ENCODE results near the gene NRAP. TPM values are rescaled to one million over a fixed set of nuclear protein-coding genes. Genes with fewer than 3 reads are reported as not detected.

NRAP gene
- total and polyA plus RNA-seq, 2 experiments from 2014 or later = not detected

DNA sequence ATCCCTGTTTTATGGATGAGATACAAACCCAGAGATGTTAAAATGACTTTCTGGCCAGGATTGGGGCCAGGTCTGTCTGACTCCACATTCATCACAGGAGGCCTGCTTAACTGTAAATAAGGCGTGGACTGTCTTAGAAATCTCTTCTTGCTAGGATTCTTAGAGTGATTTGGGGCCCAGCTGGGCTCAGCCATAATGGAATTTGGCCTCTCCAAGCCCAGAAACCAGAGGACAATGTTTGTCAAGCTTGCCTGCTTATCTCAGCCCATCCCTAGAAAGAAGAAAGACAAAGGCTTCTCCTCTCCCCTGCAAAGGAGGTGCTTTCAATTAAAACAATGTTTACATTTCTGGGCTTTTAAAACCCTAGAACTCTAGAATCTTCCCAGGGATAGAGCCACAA lies 108.1 kb downstream of the NRAP start:
- Histone ChIP-seq H3F3A (replicated peaks; ENCODE audit: low read depth) (no peaks in the 10 kb centered on the region), H3K27ac (ENCODE audit: low read depth) (no peak overlapping the region), H3K36me3 (ENCODE audit: insufficient read depth) (no peaks in the 10 kb centered on the region), H3K4me1 (ENCODE audit: insufficient read depth) (peaks cover 14% of the 10 kb centered on the region; the same call in 1 of the 2 replicates), H3K79me2 (replicated peaks; ENCODE audit: insufficient read depth) (no peaks in the 10 kb centered on the region), H3K9me2 (ENCODE audit: insufficient read depth) (no peaks in the 10 kb centered on the region), H4K20me1 (replicated peaks; ENCODE audit: insufficient read depth) (peaks cover 25% of the 10 kb centered on the region; the same call in 1 of the 2 replicates), H2AFZ (no peak overlapping the region), H3K4me2 (no peak overlapping the region), H3K4me3 (no peak overlapping the region), H3K27me3 (ENCODE audit: insufficient read depth) (peaks cover 100% of the 10 kb centered on the region)
- Mint-ChIP-seq H3K4me3 (no peak overlapping the region), H3K27me3 (ENCODE audit: insufficient read depth, low read depth, poor library complexity) (peaks cover 91% of the 10 kb centered on the region), H3K27ac (no peak overlapping the region), H3K4me1 (peaks cover 27% of the 10 kb centered on the region), H3K36me3 (ENCODE audit: low read depth) (no peaks in the 10 kb centered on the region; the same call in 2 of the 3 replicates), H3K9me3 (no peaks in the 10 kb centered on the region)
- ATAC-seq = no peak; the same call in 2 of the 3 replicates
- no peak for DNase-seq (ENCODE audit: low spot score)
- no peak for TF ChIP-seq ZNF114 (CRISPR knock-in tag; IDR thresholded peaks at IDR 0.05)
- TF ChIP-seq, protein P1, sequence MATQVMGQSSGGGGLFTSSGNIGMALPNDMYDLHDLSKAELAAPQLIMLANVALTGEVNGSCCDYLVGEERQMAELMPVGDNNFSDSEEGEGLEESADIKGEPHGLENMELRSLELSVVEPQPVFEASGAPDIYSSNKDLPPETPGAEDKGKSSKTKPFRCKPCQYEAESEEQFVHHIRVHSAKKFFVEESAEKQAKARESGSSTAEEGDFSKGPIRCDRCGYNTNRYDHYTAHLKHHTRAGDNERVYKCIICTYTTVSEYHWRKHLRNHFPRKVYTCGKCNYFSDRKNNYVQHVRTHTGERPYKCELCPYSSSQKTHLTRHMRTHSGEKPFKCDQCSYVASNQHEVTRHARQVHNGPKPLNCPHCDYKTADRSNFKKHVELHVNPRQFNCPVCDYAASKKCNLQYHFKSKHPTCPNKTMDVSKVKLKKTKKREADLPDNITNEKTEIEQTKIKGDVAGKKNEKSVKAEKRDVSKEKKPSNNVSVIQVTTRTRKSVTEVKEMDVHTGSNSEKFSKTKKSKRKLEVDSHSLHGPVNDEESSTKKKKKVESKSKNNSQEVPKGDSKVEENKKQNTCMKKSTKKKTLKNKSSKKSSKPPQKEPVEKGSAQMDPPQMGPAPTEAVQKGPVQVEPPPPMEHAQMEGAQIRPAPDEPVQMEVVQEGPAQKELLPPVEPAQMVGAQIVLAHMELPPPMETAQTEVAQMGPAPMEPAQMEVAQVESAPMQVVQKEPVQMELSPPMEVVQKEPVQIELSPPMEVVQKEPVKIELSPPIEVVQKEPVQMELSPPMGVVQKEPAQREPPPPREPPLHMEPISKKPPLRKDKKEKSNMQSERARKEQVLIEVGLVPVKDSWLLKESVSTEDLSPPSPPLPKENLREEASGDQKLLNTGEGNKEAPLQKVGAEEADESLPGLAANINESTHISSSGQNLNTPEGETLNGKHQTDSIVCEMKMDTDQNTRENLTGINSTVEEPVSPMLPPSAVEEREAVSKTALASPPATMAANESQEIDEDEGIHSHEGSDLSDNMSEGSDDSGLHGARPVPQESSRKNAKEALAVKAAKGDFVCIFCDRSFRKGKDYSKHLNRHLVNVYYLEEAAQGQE (IDR thresholded peaks at IDR 0.05; ENCODE audit: unreplicated experiment) = no peak
- TF ChIP-seq ZNF331 (CRISPR knock-in tag; IDR thresholded peaks at IDR 0.05; ENCODE audit: low read depth) = no peak
- no peak for TF ChIP-seq STAT1 (IDR thresholded peaks at IDR 0.05; ENCODE audit: unreplicated experiment)
- TF ChIP-seq, protein P2, sequence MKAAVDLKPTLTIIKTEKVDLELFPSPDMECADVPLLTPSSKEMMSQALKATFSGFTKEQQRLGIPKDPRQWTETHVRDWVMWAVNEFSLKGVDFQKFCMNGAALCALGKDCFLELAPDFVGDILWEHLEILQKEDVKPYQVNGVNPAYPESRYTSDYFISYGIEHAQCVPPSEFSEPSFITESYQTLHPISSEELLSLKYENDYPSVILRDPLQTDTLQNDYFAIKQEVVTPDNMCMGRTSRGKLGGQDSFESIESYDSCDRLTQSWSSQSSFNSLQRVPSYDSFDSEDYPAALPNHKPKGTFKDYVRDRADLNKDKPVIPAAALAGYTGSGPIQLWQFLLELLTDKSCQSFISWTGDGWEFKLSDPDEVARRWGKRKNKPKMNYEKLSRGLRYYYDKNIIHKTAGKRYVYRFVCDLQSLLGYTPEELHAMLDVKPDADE (IDR thresholded peaks at IDR 0.05) = no peak
- TF ChIP-seq EZH2 (IDR thresholded peaks at IDR 0.05; ENCODE audit: low read depth, unreplicated experiment) = no peak
- no peak for TF ChIP-seq CREB1 (CRISPR knock-in tag; IDR thresholded peaks at IDR 0.05; ENCODE audit: low read depth)
- no peak for TF ChIP-seq EZH2phosphoT487 (IDR thresholded peaks at IDR 0.05; ENCODE audit: unreplicated experiment)
- no peak for TF ChIP-seq NANOG (IDR thresholded peaks at IDR 0.05; ENCODE audit: borderline replicate concordance)
- TF ChIP-seq POLR2AphosphoS5 (IDR thresholded peaks at IDR 0.05; ENCODE audit: low read depth) = no peak
- TF ChIP-seq, protein P3, sequence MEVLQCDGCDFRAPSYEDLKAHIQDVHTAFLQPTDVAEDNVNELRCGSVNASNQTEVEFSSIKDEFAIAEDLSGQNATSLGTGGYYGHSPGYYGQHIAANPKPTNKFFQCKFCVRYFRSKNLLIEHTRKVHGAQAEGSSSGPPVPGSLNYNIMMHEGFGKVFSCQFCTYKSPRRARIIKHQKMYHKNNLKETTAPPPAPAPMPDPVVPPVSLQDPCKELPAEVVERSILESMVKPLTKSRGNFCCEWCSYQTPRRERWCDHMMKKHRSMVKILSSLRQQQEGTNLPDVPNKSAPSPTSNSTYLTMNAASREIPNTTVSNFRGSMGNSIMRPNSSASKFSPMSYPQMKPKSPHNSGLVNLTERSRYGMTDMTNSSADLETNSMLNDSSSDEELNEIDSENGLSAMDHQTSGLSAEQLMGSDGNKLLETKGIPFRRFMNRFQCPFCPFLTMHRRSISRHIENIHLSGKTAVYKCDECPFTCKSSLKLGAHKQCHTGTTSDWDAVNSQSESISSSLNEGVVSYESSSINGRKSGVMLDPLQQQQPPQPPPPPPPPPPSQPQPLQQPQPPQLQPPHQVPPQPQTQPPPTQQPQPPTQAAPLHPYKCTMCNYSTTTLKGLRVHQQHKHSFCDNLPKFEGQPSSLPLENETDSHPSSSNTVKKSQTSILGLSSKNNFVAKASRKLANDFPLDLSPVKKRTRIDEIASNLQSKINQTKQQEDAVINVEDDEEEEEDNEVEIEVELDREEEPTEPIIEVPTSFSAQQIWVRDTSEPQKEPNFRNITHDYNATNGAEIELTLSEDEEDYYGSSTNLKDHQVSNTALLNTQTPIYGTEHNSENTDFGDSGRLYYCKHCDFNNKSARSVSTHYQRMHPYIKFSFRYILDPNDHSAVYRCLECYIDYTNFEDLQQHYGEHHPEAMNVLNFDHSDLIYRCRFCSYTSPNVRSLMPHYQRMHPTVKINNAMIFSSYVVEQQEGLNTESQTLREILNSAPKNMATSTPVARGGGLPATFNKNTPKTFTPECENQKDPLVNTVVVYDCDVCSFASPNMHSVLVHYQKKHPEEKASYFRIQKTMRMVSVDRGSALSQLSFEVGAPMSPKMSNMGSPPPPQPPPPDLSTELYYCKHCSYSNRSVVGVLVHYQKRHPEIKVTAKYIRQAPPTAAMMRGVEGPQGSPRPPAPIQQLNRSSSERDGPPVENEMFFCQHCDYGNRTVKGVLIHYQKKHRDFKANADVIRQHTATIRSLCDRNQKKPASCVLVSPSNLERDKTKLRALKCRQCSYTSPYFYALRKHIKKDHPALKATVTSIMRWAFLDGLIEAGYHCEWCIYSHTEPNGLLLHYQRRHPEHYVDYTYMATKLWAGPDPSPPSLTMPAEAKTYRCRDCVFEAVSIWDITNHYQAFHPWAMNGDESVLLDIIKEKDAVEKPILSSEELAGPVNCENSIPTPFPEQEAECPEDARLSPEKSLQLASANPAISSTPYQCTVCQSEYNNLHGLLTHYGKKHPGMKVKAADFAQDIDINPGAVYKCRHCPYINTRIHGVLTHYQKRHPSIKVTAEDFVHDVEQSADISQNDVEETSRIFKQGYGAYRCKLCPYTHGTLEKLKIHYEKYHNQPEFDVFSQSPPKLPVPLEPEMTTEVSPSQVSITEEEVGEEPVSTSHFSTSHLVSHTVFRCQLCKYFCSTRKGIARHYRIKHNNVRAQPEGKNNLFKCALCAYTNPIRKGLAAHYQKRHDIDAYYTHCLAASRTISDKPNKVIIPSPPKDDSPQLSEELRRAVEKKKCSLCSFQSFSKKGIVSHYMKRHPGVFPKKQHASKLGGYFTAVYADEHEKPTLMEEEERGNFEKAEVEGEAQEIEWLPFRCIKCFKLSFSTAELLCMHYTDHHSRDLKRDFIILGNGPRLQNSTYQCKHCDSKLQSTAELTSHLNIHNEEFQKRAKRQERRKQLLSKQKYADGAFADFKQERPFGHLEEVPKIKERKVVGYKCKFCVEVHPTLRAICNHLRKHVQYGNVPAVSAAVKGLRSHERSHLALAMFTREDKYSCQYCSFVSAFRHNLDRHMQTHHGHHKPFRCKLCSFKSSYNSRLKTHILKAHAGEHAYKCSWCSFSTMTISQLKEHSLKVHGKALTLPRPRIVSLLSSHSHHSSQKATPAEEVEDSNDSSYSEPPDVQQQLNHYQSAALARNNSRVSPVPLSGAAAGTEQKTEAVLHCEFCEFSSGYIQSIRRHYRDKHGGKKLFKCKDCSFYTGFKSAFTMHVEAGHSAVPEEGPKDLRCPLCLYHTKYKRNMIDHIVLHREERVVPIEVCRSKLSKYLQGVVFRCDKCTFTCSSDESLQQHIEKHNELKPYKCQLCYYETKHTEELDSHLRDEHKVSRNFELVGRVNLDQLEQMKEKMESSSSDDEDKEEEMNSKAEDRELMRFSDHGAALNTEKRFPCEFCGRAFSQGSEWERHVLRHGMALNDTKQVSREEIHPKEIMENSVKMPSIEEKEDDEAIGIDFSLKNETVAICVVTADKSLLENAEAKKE (CRISPR knock-in tag; IDR thresholded peaks at IDR 0.05) = no peak
- TF ChIP-seq JUNB (IDR thresholded peaks at IDR 0.05; ENCODE audit: unreplicated experiment) = no peak
- TF ChIP-seq, protein P4, sequence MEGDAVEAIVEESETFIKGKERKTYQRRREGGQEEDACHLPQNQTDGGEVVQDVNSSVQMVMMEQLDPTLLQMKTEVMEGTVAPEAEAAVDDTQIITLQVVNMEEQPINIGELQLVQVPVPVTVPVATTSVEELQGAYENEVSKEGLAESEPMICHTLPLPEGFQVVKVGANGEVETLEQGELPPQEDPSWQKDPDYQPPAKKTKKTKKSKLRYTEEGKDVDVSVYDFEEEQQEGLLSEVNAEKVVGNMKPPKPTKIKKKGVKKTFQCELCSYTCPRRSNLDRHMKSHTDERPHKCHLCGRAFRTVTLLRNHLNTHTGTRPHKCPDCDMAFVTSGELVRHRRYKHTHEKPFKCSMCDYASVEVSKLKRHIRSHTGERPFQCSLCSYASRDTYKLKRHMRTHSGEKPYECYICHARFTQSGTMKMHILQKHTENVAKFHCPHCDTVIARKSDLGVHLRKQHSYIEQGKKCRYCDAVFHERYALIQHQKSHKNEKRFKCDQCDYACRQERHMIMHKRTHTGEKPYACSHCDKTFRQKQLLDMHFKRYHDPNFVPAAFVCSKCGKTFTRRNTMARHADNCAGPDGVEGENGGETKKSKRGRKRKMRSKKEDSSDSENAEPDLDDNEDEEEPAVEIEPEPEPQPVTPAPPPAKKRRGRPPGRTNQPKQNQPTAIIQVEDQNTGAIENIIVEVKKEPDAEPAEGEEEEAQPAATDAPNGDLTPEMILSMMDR (conservative IDR thresholded peaks at IDR 0.05; ENCODE audit: low read depth in 2 of 2) = no peak

Data from GM23338 (cell line).